HG03139 (cell line): ENCODE results near the gene SLC25A30.
"Not testable (repeated sequence)": the region's sequence is repeated elsewhere in the genome, so short reads cannot be mapped to it uniquely, and the experiment has no call there.

Experiments
- ATAC-seq: cut with Tn5 transposase; IDR thresholded peaks from one replicate; pipeline ENCODE4 v1.9.1; 2021; ENCODE audit not compliant: unreplicated experiment

Gene SLC25A30

DNA sequence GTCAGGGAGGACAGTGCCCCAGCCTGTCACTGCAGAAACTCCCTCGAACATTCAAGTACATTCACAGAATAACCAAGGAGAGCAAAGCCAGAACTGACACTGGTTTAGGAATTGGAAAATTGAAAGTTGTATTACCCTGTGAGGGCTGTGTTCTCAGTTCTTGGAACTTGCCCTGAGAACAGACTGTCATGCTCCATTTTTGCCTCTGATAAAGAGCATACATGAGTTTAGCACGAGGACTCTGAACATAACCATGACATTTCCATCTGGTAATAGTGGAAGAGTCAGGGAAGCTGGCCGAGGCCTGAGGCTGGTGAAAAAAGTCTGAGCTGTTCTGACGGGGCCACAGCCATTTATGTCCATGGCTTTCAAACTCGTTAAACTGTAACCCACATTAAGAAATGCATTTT is 15.2 kb upstream of the SLC25A30 start:
- ATAC-seq, result no peak

- no peak for ATAC-seq
These were observed 14.7 kb upstream of the SLC25A30 start for GRCh38 chr13:45432737-45433380.

DNA sequence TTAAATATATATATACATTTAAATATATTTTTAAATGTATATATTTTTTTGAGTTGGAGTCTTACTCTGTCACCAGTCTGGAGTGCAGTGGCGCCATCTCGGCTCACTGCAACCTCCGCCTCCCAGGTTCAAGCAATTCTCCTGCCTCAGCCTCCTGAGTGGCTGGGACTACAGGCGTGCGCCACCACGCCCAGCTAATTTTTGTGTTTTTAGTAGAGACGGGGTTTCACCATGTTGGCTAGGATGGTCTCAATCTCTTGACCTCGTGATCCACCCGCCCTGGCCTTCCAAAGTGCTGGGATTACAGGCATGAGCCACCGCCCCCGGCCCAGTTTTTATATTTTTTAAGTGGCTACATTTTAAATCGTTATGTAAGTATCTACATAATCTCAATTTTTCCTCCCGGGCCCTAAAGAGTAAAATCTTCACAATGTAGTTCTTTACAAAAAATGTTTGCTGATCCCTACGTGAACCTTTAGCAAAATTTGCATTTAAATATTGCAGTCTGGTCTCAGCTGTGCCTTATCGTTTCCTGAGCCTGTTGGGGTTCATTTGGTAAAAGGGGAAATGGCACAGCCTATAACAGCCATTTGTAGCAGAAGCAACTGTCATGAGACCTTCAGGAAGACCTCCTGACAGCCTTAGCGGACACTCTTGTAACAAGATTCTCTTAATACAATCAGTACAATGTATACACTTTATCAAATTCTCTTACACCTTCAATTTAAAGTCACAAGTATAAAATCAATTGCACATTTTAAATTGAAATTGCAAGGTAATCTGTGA is 8.1 kb upstream of the SLC25A30 start:
- not testable (repeated sequence) for ATAC-seq

DNA sequence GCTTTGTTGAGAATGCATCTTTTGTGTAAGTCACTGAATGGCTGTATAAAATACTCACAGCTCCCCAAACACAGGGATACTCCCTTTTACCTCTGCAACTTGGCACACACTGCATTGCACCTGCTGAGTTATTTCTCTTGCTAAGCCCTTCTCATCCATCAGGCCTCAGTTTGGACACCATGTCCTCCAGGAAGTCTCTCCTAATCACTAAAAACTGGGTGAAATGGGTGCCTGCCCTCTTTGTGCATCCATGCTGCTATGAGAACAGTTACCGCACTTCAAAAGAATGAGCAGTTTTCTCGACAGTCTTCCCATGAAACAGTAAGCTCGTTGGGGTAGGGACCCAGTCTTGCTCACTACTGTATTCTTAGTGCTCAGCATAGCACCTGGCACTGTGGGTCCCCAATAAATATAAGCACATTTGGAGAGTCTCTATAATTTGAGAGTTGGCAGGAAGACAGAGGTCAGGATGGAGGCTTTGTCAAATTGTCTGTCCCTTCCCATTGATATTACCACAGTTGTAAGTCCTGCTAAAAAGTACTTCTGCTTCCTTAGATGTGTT is 4.6 kb upstream of the SLC25A30 start:
- ATAC-seq, result no peak

DNA sequence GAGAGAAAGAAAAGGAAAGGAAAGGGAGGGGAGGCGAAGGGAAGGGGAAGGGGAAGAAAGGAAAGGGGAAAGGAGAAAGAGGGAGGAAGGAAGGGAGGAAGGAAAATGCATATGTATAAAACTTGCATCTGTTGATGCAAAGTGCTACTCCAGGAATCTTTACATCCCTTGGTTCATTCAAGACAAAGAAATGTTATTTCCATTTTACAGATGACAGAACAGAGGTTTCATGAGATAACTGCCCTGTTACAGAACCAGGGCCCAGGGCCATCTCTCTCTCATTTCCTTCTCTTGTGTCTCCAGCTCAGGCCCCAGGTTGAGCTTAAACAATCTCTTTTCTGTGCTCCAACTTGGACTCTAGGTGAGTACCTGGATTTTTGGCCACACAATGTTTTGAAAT is 1.8 kb upstream of the SLC25A30 start:
- ATAC-seq, result no peak

DNA sequence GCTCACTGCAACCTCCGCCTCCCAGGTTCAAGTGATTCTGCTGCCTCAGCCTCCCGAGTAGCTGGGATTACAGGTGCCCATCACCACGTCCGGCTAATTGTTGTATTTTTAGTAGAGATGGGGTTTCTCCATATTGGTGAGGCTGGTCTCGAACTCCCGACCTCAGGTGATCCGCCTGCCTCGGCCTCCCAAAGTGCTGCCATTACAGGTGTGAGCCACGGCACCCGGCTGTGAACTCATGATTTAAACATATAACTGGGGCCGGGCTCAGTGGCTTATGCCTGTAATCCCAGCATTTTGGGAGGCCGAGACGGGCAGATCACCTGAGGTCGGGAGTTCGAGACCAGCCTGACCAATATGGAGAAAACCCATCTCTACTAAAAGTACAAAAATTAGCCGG is 1.2 kb upstream of the SLC25A30 start:
- not testable (repeated sequence) for ATAC-seq

DNA sequence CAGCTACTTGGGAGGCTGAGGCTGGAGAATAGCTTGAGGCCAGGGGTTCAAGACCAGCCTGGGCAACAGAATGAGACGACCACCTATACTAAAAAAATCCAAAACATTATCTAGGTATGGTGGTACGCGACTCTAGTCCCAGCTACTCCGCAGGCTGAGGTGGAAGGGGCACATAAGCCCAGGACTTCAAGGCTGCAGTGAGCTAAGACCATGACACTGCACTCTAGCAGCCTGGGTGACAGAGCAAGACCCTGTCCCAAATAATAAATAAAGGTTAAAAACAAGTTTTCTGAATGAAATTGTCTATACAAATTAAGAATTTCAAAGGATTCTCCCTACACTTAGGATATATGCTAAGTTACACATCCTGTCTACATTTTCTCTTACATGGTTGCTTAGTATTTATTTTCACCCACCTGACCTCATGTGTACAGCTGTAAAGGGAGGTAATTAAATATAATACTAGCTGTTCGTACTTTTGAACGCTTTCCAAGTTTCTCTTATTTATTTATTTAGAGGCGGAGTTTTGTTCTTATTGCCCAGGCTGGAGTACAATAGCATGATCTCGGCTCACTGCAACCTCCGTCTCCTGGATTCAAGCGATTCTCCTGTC is 1.6 kb downstream of the SLC25A30 start:
- no peak for ATAC-seq

DNA sequence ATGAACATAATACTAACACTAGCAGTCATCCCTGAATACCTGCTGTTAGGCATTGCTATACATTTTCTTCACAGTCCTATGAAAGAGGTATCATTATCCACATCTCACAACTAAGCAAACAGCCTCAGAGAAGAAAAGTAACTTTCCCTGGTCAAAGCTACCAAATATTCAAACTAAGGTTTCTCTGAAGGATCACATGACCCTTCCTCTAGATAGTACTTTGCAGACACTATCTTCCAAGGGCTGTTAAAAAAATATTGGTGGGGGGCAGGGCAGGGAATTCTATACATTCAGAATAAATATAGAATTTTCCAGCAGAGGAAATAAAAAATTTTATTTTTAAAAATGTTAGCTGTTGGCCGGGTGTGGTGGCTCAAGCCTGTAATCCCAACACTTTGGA is 3.1 kb downstream of the SLC25A30 start:
- no peak for ATAC-seq

GRCh38 chr13:45413826-45414307 is 4.3 kb downstream of the SLC25A30 start:
- no peak for ATAC-seq

DNA sequence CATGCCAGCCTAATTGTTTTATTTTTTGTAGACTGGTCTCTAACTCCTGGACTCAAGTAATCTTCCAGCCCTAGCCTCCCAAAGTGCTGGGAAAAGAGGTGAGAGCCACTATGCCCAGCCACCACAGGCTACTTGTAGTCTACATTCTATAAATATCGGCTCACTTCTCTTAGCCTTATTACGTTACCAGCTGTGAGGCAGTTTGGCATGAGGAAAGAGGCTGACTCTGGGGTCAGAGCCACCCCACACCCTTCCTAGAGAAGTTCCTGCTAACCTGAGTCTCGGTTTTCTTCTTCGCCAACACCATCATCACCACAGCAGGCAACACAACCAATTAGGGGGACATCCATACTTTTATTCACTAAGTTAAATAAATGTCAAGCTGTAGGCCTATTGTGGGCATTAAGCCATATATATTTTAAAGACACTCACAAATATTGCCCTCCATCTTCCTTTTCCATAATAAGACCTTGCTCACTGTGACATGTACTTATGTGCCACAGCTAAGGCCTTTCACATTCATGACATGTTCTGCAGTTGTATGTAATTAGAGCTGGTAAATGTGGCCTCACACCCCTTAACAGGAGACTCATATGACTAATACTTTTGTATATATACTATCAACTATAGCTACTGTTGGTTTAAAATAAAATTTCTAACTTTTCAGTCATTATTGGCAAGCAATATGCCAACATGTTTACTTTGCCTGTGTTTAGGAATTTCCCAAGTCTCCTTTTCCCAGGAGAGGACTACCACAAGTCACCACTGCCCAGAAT is 5.7 kb downstream of the SLC25A30 start:
- ATAC-seq, result no peak

DNA sequence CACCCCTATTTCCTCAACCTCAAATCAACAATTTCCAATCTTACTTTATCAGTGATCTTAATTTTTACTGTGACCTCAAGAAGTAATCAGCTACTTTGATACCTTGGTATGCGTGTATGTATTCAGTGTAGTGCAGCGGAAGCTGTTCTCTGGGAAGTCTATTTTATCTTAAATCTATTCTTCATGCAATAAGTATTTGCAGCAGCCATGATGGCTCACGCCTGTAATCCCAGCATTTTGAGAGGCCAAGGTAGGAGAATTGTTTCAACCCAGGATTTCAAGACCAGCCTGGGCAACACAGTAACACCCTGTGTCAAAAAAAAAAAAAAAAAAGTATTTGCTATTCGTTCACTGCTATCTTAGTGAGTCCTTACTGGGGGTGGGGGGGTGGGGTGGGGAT is 6.5 kb downstream of the SLC25A30 start:
- no peak for ATAC-seq

- no peak for ATAC-seq
These were observed 7.0 kb downstream of the SLC25A30 start for GRCh38 chr13:45411221-45411620.

- no peak for ATAC-seq
These were observed 7.7 kb downstream of the SLC25A30 start for GRCh38 chr13:45410466-45410865.

DNA sequence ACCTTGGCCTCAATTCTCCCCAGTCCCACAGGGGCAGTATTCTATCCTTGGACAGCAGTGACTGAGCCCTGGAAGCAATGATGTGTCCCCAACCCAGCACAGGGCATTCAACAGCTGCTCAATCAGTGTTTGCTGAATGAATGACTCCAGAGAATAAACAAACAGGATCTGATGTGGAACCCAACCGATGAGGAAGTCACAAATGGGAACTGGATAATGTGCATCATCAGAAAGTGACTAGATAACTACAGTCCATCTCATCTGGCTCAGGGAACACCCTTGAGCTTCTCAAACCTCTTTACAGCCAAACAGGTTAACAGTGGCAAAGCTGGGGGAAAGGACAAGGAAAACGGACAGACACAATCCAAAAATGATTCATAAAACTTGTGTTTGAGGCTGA is 8.2 kb downstream of the SLC25A30 start:
- no peak for ATAC-seq

- ATAC-seq, result no peak
These were observed 11.8 kb downstream of the SLC25A30 start for GRCh38 chr13:45406421-45406820.

GRCh38 chr13:45403081-45403480 is 15.1 kb downstream of the SLC25A30 start:
- ATAC-seq, result no peak

GRCh38 chr13:45402641-45403040 is 15.5 kb downstream of the SLC25A30 start:
- ATAC-seq, result no peak

GRCh38 chr13:45401314-45401713 is 16.9 kb downstream of the SLC25A30 start:
- ATAC-seq, result no peak

DNA sequence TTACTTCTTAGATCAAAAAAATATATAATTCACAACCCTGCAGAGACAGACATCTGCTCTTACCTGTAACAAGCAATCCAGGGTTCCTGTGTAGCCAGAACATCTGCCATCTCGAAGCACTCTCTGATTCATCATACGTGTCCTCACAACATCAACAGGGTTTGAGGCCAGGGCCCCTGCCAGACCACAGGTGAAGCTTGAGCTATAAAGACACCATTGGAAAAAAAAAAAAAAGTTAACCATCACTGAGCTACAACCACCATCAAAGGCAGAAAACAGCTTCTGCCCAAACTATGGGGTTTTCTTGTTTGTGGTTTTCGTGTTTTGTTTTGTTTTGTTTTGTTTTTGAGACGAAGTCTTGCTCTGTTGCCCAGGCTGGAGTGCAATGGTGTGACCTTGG is 19.3 kb downstream of the SLC25A30 start:
- ATAC-seq, result no peak

DNA sequence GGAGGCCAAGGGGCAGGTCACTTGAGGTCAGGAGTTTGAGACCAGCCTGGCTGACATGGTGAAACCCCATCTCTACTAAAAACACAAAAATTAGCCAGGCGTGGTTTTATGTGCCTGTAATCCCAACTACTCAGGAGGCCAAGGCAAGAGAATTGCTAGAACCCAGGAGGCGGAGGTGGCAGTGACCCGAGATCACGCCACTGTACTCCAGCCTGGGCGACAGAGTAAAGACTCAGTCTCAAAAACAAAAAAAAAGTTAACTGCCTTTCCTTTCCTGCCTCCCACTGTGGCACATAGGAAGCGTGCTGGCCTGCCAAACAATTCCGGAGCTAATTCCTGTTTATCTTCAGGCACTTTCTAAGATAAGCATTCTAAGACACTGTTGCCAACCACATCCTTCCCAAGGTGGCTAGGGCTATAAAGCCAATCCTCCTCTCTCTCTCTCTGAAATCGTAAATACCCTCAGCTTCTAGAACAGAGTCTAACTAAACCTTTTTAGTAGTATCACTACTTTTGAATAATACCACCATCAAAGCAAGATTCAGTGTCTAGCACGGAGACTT is 21.6 kb downstream of the SLC25A30 start:
- ATAC-seq, result no peak
